GM23338 (cell line): ENCODE measurements around the gene GIGYF2. TPM values are rescaled to one million over a fixed set of nuclear protein-coding genes. Genes with fewer than 3 reads are reported as not detected.

Experiments used
- ATAC-seq: fragments of 200-7000 bp; cut with Tn5 transposase; 3 replicates; pipeline ENCODE4 v1.9.1; 2020
- DNase-seq: peaks from one replicate; pipeline ENCODE4 v3.0.0-alpha.2; 2015; ENCODE audit warnings: low spot score
- H2AFZ ChIP-seq: fragments of 200-600 bp; sonication (generic); 2 replicates; pipeline ENCODE4 v1.8.0; 2016; ENCODE audit warnings: antibody characterized with exemption, mild to moderate bottlenecking, moderate library complexity
- H3F3A ChIP-seq: fragments of 200-600 bp; sonication (generic); replicated peaks from 2 replicates; pipeline ENCODE4 v1.8.0; 2017; ENCODE audit warnings: antibody characterized with exemption, mixed run types, low read depth
- H3K27ac ChIP-seq: fragments of 200-600 bp; sonication (generic); 2 replicates; pipeline ENCODE4 v1.6.1; 2016; ENCODE audit warnings: low read depth
- H3K27me3 ChIP-seq: fragments of 200-600 bp; sonication (generic); 2 replicates; pipeline ENCODE4 v1.8.0; 2016; ENCODE audit warnings: mild to moderate bottlenecking, mixed run types, moderate library complexity; ENCODE audit not compliant: insufficient read depth
- H3K36me3 ChIP-seq: fragments of 200-600 bp; sonication (generic); 2 replicates; pipeline ENCODE4 v1.8.0; 2016; ENCODE audit warnings: mild to moderate bottlenecking; ENCODE audit not compliant: insufficient read depth
- H3K4me1 ChIP-seq: fragments of 200-600 bp; sonication (generic); 2 replicates; pipeline ENCODE4 v1.8.0; 2016; ENCODE audit warnings: mild to moderate bottlenecking, moderate library complexity; ENCODE audit not compliant: insufficient read depth
- H3K4me2 ChIP-seq: fragments of 200-600 bp; sonication (generic); 2 replicates; pipeline ENCODE4 v1.7.1; 2017; ENCODE audit warnings: mixed run types
- H3K4me3 ChIP-seq: fragments of 200-600 bp; sonication (generic); 2 replicates; pipeline ENCODE4 v1.6.1; 2016; ENCODE audit warnings: mixed run types
- H3K79me2 ChIP-seq: fragments of 200-600 bp; sonication (generic); replicated peaks from 2 replicates; pipeline ENCODE4 v1.8.0; 2017; ENCODE audit warnings: mild to moderate bottlenecking; ENCODE audit not compliant: insufficient read depth
- H3K9me2 ChIP-seq: fragments of 200-600 bp; sonication (generic); 2 replicates; pipeline ENCODE4 v1.8.0; 2017; ENCODE audit not compliant: insufficient read depth
- H4K20me1 ChIP-seq: fragments of 200-600 bp; sonication (generic); replicated peaks from 2 replicates; pipeline ENCODE4 v1.8.0; 2017; ENCODE audit warnings: mild to moderate bottlenecking; ENCODE audit not compliant: insufficient read depth
- H3K27ac Mint-ChIP-seq: 2 replicates; pipeline ENCODE4 v1.8.0; 2020; ENCODE audit warnings: inconsistent platforms, mild to moderate bottlenecking, moderate library complexity, mixed read lengths
- H3K27me3 Mint-ChIP-seq: 3 replicates; pipeline ENCODE4 v1.8.0; 2022; ENCODE audit warnings: low read depth, mild to moderate bottlenecking, moderate library complexity, mixed read lengths, inconsistent platforms; ENCODE audit not compliant: insufficient read depth, poor library complexity
- H3K36me3 Mint-ChIP-seq: 3 replicates; pipeline ENCODE4 v1.8.0; 2021; ENCODE audit warnings: low read depth, mild to moderate bottlenecking, inconsistent platforms, moderate library complexity, mixed read lengths
- H3K4me1 Mint-ChIP-seq: 3 replicates; pipeline ENCODE4 v1.8.0; 2020; ENCODE audit warnings: mild to moderate bottlenecking, inconsistent platforms, mixed read lengths
- H3K4me3 Mint-ChIP-seq: 3 replicates; pipeline ENCODE4 v1.8.0; 2021; ENCODE audit warnings: moderate library complexity, mild to moderate bottlenecking, inconsistent platforms, mixed read lengths
- H3K9me3 Mint-ChIP-seq: 3 replicates; pipeline ENCODE4 v1.8.0; 2020; ENCODE audit warnings: moderate library complexity, mild to moderate bottlenecking, inconsistent platforms, mixed read lengths
- CREB1 ChIP-seq: fragments of 250-450 bp; sonication (Bioruptor Pico); IDR thresholded peaks from 2 replicates; pipeline ENCODE4 v1.5.0; 2020; ENCODE audit warnings: low read depth, mild to moderate bottlenecking, moderate library complexity
- CTCF ChIP-seq, 2 experiments: fragments of 200-600 bp in 1 of 2; sonication (generic) in 1 of 2; conservative IDR thresholded peaks; 2 replicates each; pipeline versions ENCODE4 v1.5.1 to v1.6.1; 2016 to 2017; ENCODE audit warnings: antibody characterized with exemption in 2 of 2, low read depth in 2 of 2, mild to moderate bottlenecking in 2 of 2, moderate library complexity in 1 of 2
- EZH2 ChIP-seq: fragments of 200-600 bp; sonication (generic); IDR thresholded peaks from one replicate; pipeline ENCODE4 v1.8.0; 2017; ENCODE audit warnings: antibody characterized with exemption, mild to moderate bottlenecking, low read depth; ENCODE audit not compliant: unreplicated experiment
- EZH2phosphoT487 ChIP-seq: fragments of 200-600 bp; sonication (generic); IDR thresholded peaks from one replicate; pipeline ENCODE4 v1.8.1; 2018; ENCODE audit warnings: antibody characterized with exemption; ENCODE audit not compliant: unreplicated experiment
- JUNB ChIP-seq: IDR thresholded peaks from one replicate; pipeline ENCODE4 v1.6.1; 2016; ENCODE audit warnings: antibody characterized with exemption; ENCODE audit not compliant: unreplicated experiment
- NANOG ChIP-seq: IDR thresholded peaks from 2 replicates; pipeline ENCODE4 v1.6.1; 2016; ENCODE audit warnings: antibody characterized with exemption, borderline replicate concordance
- POLR2AphosphoS5 ChIP-seq: IDR thresholded peaks from 2 replicates; pipeline ENCODE4 v1.6.1; 2016; ENCODE audit warnings: antibody characterized with exemption, low read depth
- STAT1 ChIP-seq: IDR thresholded peaks from one replicate; pipeline ENCODE4 v1.6.1; 2016; ENCODE audit warnings: antibody characterized with exemption; ENCODE audit not compliant: unreplicated experiment
- ZNF114 ChIP-seq: fragments of 250-450 bp; sonication (Bioruptor Pico); IDR thresholded peaks from 2 replicates; pipeline ENCODE4 v1.5.0; 2020; ENCODE audit warnings: mild to moderate bottlenecking, moderate library complexity
- ZNF331 ChIP-seq: fragments of 250-450 bp; sonication (Bioruptor Pico); IDR thresholded peaks from 2 replicates; pipeline ENCODE4 v1.5.0; 2020; ENCODE audit warnings: low read depth, mild to moderate bottlenecking, moderate library complexity
- ZNF462 ChIP-seq: fragments of 250-450 bp; sonication (Bioruptor Pico); IDR thresholded peaks from 2 replicates; pipeline ENCODE4 v1.5.0; 2020; ENCODE audit warnings: mild to moderate bottlenecking, moderate library complexity
- polyA plus RNA-seq: library from polyadenylated mRNA; unstranded; fragments of >200 nt; fragmentation: Nextera tagmentation; extraction: Ambion mirVana; gene quantifications from 2 replicates; pipeline ENCODE4 v1.2.1, GENCODE V29; 2016
- total RNA-seq: library from RNA; depleted of rRNA; stranded (reverse); fragments of >200 nt; shearing (Covaris generic); gene quantifications from 2 replicates; pipeline ENCODE4 v1.2.3, GENCODE V29; 2014
- TF ChIP-seq, protein P1 (sequence below): IDR thresholded peaks from 2 replicates; pipeline ENCODE4 v1.6.1; 2016; ENCODE audit warnings: antibody characterized with exemption
- TF ChIP-seq, protein P2 (sequence below): IDR thresholded peaks from one replicate; pipeline ENCODE4 v1.6.1; 2018; ENCODE audit warnings: antibody characterized with exemption; ENCODE audit not compliant: unreplicated experiment

Gene GIGYF2
- total and polyA plus RNA-seq, 2 experiments from 2014 or later = 48.9 to 104 TPM

GRCh38 chr2:232890896-232891601 lies 193.9 kb downstream of the GIGYF2 start:
- Histone ChIP-seq H2AFZ (peak overlapping the region; percentile 92), H3K4me2 (peak overlapping the region; percentile 54; the same call in 1 of the 2 replicates), H3K4me1 (peaks cover 6% of the 10 kb centered on the region; the same call in 1 of the 2 replicates), H3K4me3 (peak overlapping the region; percentile 7; the same call in 1 of the 2 replicates), H3K27ac (no peak overlapping the region), H3K27me3 (no peaks in the 10 kb centered on the region), H4K20me1 (no peaks in the 10 kb centered on the region), H3K79me2 (no peaks in the 10 kb centered on the region), H3F3A (no peaks in the 10 kb centered on the region; the same call in 1 of the 2 replicates), H3K9me2 (no peaks in the 10 kb centered on the region), H3K36me3 (no peaks in the 10 kb centered on the region)
- Mint-ChIP-seq H3K4me3 (peak overlapping the region; percentile 39), H3K36me3 (no peaks in the 10 kb centered on the region; the same call in 2 of the 3 replicates), H3K27ac (no peak overlapping the region), H3K9me3 (no peaks in the 10 kb centered on the region; the same call in 2 of the 3 replicates), H3K27me3 (peaks cover 10% of the 10 kb centered on the region), H3K4me1 (peaks cover 36% of the 10 kb centered on the region)
- TF ChIP-seq, protein P1, sequence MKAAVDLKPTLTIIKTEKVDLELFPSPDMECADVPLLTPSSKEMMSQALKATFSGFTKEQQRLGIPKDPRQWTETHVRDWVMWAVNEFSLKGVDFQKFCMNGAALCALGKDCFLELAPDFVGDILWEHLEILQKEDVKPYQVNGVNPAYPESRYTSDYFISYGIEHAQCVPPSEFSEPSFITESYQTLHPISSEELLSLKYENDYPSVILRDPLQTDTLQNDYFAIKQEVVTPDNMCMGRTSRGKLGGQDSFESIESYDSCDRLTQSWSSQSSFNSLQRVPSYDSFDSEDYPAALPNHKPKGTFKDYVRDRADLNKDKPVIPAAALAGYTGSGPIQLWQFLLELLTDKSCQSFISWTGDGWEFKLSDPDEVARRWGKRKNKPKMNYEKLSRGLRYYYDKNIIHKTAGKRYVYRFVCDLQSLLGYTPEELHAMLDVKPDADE = 0 out of 2 replicates have a peak, but pooled peaks have one; percentile 26
- TF ChIP-seq NANOG = no peak
- TF ChIP-seq EZH2 = no peak
- no peak for TF ChIP-seq STAT1
- no peak for TF ChIP-seq EZH2phosphoT487
- no peak for TF ChIP-seq ZNF331
- peak; percentile 66; the same call in 1 of the 2 replicates for TF ChIP-seq POLR2AphosphoS5
- TF ChIP-seq, protein P2, sequence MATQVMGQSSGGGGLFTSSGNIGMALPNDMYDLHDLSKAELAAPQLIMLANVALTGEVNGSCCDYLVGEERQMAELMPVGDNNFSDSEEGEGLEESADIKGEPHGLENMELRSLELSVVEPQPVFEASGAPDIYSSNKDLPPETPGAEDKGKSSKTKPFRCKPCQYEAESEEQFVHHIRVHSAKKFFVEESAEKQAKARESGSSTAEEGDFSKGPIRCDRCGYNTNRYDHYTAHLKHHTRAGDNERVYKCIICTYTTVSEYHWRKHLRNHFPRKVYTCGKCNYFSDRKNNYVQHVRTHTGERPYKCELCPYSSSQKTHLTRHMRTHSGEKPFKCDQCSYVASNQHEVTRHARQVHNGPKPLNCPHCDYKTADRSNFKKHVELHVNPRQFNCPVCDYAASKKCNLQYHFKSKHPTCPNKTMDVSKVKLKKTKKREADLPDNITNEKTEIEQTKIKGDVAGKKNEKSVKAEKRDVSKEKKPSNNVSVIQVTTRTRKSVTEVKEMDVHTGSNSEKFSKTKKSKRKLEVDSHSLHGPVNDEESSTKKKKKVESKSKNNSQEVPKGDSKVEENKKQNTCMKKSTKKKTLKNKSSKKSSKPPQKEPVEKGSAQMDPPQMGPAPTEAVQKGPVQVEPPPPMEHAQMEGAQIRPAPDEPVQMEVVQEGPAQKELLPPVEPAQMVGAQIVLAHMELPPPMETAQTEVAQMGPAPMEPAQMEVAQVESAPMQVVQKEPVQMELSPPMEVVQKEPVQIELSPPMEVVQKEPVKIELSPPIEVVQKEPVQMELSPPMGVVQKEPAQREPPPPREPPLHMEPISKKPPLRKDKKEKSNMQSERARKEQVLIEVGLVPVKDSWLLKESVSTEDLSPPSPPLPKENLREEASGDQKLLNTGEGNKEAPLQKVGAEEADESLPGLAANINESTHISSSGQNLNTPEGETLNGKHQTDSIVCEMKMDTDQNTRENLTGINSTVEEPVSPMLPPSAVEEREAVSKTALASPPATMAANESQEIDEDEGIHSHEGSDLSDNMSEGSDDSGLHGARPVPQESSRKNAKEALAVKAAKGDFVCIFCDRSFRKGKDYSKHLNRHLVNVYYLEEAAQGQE = no peak
- TF ChIP-seq CREB1 (CRISPR knock-in tag) = no peak
- no peak for TF ChIP-seq ZNF462 (CRISPR knock-in tag)
- TF ChIP-seq ZNF114 = no peak
- TF ChIP-seq CTCF (conservative IDR thresholded peaks at IDR 0.05; ENCODE audit: low read depth in 2 of 2) = no peak
- TF ChIP-seq JUNB = no peak
- DNase-seq (peak; percentile 83), ATAC-seq (peak; percentile 73)
